OCI-LY7 (cell line): ENCODE data around the gene ADAR.

Source experiments
- CTCF ChIP-seq: fragments of 200-600 bp; sonication (generic); conservative IDR thresholded peaks from 2 replicates; pipeline ENCODE4 v1.5.1; 2014; ENCODE audit warnings: mild to moderate bottlenecking, antibody characterized with exemption, low read length, moderate library complexity, mixed read lengths
- EZH2phosphoT487 ChIP-seq: fragments of 200-600 bp; sonication (generic); IDR thresholded peaks from 2 replicates; pipeline ENCODE4 v1.6.1; 2018; ENCODE audit warnings: low read depth, borderline replicate concordance, mild to moderate bottlenecking, mixed run types, antibody characterized with exemption, low read length, moderate library complexity, mixed read lengths

- TF ChIP-seq CTCF (no peak), EZH2phosphoT487 (no peak)
Observed at GRCh38 chr1:154581766-154582165, 26.2 kb downstream of the ADAR start.
